Measurements from ENCODE around the gene OTUD3.

OTUD3 gene

DNA sequence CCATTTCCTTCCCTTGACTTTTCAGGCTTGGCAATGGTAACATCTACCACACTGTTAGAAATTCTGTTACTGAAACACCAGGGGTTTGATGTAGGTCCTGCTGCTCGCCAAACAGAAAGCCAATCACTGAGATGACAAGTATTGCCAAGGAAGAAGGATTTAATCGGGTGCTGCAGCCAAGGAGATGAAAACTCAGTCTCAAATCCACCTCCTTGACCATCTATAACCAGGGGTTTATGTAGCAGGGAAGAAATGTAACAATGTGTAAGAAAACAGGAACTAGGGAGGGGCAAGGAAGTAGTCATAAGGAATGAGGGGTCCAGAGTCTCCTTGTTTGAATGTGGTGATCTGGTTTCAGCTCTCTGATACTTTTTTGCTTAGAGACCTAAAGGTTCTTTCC is 71.9 kb downstream of the OTUD3 start:
- TF ChIP-seq, protein P1, sequence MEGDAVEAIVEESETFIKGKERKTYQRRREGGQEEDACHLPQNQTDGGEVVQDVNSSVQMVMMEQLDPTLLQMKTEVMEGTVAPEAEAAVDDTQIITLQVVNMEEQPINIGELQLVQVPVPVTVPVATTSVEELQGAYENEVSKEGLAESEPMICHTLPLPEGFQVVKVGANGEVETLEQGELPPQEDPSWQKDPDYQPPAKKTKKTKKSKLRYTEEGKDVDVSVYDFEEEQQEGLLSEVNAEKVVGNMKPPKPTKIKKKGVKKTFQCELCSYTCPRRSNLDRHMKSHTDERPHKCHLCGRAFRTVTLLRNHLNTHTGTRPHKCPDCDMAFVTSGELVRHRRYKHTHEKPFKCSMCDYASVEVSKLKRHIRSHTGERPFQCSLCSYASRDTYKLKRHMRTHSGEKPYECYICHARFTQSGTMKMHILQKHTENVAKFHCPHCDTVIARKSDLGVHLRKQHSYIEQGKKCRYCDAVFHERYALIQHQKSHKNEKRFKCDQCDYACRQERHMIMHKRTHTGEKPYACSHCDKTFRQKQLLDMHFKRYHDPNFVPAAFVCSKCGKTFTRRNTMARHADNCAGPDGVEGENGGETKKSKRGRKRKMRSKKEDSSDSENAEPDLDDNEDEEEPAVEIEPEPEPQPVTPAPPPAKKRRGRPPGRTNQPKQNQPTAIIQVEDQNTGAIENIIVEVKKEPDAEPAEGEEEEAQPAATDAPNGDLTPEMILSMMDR (IDR thresholded peaks at IDR 0.05), result no peak

DNA sequence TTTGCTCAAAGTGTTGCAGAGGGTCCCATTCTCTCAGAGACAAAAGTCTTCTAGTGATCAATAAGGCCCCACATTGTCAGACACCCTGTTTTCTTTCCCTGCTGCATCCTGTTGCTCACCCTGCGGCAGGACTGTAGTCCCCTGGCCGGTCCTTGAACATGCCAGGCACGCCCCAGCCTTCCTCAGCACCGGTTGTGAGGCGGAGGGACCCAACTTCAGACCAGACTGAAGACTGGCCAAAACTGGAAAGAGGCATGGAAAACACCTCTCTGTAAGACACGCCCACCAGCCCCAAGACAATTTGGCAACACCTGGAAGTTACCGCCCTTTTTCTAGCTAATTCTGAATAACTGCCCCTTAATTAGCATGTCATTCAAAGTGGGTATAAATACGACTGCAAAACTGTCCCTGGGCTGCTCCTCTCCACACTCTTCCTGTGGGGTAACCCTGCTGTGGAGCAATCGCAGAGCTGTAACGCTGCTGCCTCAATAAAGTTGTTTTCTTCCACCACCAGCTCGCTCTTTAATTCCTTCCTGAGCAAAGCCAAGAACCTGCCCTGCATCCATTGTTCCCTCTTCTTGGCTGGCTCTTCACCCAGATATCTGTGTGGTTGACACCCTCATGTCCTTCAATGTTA is 73.5 kb downstream of the OTUD3 start:
- TF ChIP-seq, protein P1 (IDR thresholded peaks at IDR 0.05), result no peak

- TF ChIP-seq, protein P1 (IDR thresholded peaks at IDR 0.05), result no peak
Measured at GRCh38 chr1:19957779-19958178, 75.6 kb downstream of the OTUD3 start.

GRCh38 chr1:19960591-19960990 is 78.4 kb downstream of the OTUD3 start:
- TF ChIP-seq, protein P1 (IDR thresholded peaks at IDR 0.05), result no peak
